RPMI7951 (cell line): ENCODE data around the gene TAF10. TPM values are rescaled to one million over a fixed set of nuclear protein-coding genes. Genes with fewer than 3 reads are reported as not detected.

ENCODE experiments used
- DNase-seq: peaks from one replicate; pipeline ENCODE4 v3.0.0-alpha.2; 2012; ENCODE audit warnings: low read depth
- total RNA-seq: library from RNA; depleted of rRNA; stranded (reverse); fragments of >200 nt; shearing (Covaris generic); gene quantifications from 2 replicates; pipeline ENCODE4 v1.2.3, GENCODE V29; 2014

TAF10 gene
- total RNA-seq, 1 experiment from 2014 or later: 81.9 TPM

- DNase-seq: no peak
Observed at GRCh38 chr11:6625156-6625831, 13.3 kb upstream of the TAF10 start.

GRCh38 chr11:6623391-6624363 is 11.7 kb upstream of the TAF10 start:
- DNase-seq: no peak

- DNase-seq: no peak
Observed at GRCh38 chr11:6622261-6623171, 10.5 kb upstream of the TAF10 start.

GRCh38 chr11:6621711-6622211 is 9.7 kb upstream of the TAF10 start:
- no peak for DNase-seq

- no peak for DNase-seq
Observed at GRCh38 chr11:6620636-6621035, 8.6 kb upstream of the TAF10 start.

GRCh38 chr11:6619004-6619745 is 7.2 kb upstream of the TAF10 start, which contains the start of gene TPP1:
Gene TPP1 (minus strand): TSS chr11:6619422. CDS start chr11:6619400, 22 bp downstream.
- peak; percentile 91 for DNase-seq

GRCh38 chr11:6618117-6619003 is 6.3 kb upstream of the TAF10 start:
- DNase-seq: peak; percentile 75

GRCh38 chr11:6617315-6617781 is 5.3 kb upstream of the TAF10 start:
- peak; percentile 56 for DNase-seq

- no peak for DNase-seq
Observed at GRCh38 chr11:6616596-6617250, 4.7 kb upstream of the TAF10 start.

- DNase-seq: peak; percentile 45
Observed at GRCh38 chr11:6615882-6616585, 4.0 kb upstream of the TAF10 start.

GRCh38 chr11:6615046-6615445 is 3.0 kb upstream of the TAF10 start:
- no peak for DNase-seq

- DNase-seq: no peak
Observed at GRCh38 chr11:6614446-6614845, 2.4 kb upstream of the TAF10 start.

- no peak for DNase-seq
Observed at GRCh38 chr11:6613496-6613895, 1.5 kb upstream of the TAF10 start.

- DNase-seq: no peak
Observed at GRCh38 chr11:6611963-6612212, 128 bp downstream of the TAF10 start.

- peak; percentile 11 for DNase-seq
Observed at GRCh38 chr11:6611092-6611962, 689 bp downstream of the TAF10 start.

- no peak for DNase-seq
Observed at GRCh38 chr11:6610591-6610990, 1.4 kb downstream of the TAF10 start.

GRCh38 chr11:6609502-6610015 is 2.5 kb downstream of the TAF10 start:
- no peak for DNase-seq
